A673 (cell line): ENCODE measurements around the gene SCUBE2. TPM values are rescaled to one million over a fixed set of nuclear protein-coding genes. Genes with fewer than 3 reads are reported as not detected.

Experiments
- BruUV-seq: library from RNA; stranded (reverse); fragments of 400-500 nt; replicated peaks from 2 replicates; lab custom pipeline; 2021; lab: Mats Ljungman, UMichigan
- CTCF ChIA-PET: fragments of 300-600 bp; sonication (Branson Sonifier 250); formaldehyde crosslinking; loops from one replicate; lab custom pipeline; 2022; ENCODE audit warnings: antibody characterized with exemption; lab: Charles Lee
- POLR2A ChIA-PET: fragments of 300-600 bp; sonication (Branson Sonifier 250); formaldehyde crosslinking; loops from one replicate; lab custom pipeline; 2022; ENCODE audit warnings: antibody characterized with exemption; ENCODE audit not compliant: low non-redundant PET; lab: Charles Lee
- DNase-seq: peaks from one replicate; pipeline ENCODE4 v3.0.0-alpha.2; 2015; ENCODE audit warnings: low spot score
- H3K27ac ChIP-seq: fragments of 200-600 bp; sonication (generic); 2 replicates; pipeline ENCODE4 v1.5.1; 2016; ENCODE audit warnings: mixed run types, low read depth, mild to moderate bottlenecking, mixed read lengths, antibody characterized with exemption, low read length; ENCODE audit not compliant: poor library complexity, severe bottlenecking
- H3K27me3 ChIP-seq: fragments of 200-600 bp; sonication (generic); replicated peaks from 2 replicates; pipeline ENCODE4 v1.6.1; 2017; ENCODE audit warnings: mixed run types, low read depth, mild to moderate bottlenecking, mixed read lengths, antibody characterized with exemption, low read length; ENCODE audit not compliant: insufficient read depth, poor library complexity
- H3K36me3 ChIP-seq: fragments of 200-600 bp; sonication (generic); 2 replicates; pipeline ENCODE4 v1.6.1; 2016; ENCODE audit warnings: mixed run types, mild to moderate bottlenecking, mixed read lengths, antibody characterized with exemption, low read length; ENCODE audit not compliant: insufficient read depth, poor library complexity, severe bottlenecking
- H3K4me1 ChIP-seq: fragments of 200-600 bp; sonication (generic); 2 replicates; pipeline ENCODE4 v1.6.1; 2017; ENCODE audit warnings: mixed run types, mild to moderate bottlenecking, mixed read lengths, antibody characterized with exemption, low read length; ENCODE audit not compliant: insufficient read depth, poor library complexity, severe bottlenecking
- H3K4me3 ChIP-seq: fragments of 200-600 bp; sonication (generic); 2 replicates; pipeline ENCODE4 v1.5.1; 2016; ENCODE audit warnings: low read depth, mixed run types, mild to moderate bottlenecking, mixed read lengths, low read length; ENCODE audit not compliant: poor library complexity, severe bottlenecking
- H3K9me3 ChIP-seq: fragments of 200-600 bp; sonication (generic); 2 replicates; pipeline ENCODE4 v1.6.1; 2016; ENCODE audit warnings: mixed run types, low read depth, mild to moderate bottlenecking, mixed read lengths, antibody characterized with exemption, low read length; ENCODE audit not compliant: poor library complexity, severe bottlenecking
- CTCF ChIP-seq: fragments of 300-800, 200-600 bp; sonication (generic); conservative IDR thresholded peaks from 2 replicates; pipeline ENCODE4 v1.5.1; 2017; ENCODE audit warnings: low read depth, mild to moderate bottlenecking, antibody characterized with exemption, low read length, moderate library complexity, mixed read lengths
- EZH2 ChIP-seq: fragments of 200-600 bp; sonication (generic); IDR thresholded peaks from 2 replicates; pipeline ENCODE4 v1.6.1; 2017; ENCODE audit warnings: borderline replicate concordance, low read depth, mild to moderate bottlenecking, mixed read lengths, antibody characterized with exemption, low read length; ENCODE audit not compliant: poor library complexity, severe bottlenecking
- intact Hi-C: fragments of 100-400 bp; cut with micrococcal nuclease; formaldehyde crosslinking; loops from one replicate; pipeline ENCODE4 v1.10.0; 2022; ENCODE audit not compliant: unreplicated experiment
- total RNA-seq: library from RNA; stranded (reverse); gene quantifications from 2 replicates; pipeline ENCODE4 v1.2.3, GENCODE V29; 2021

Gene SCUBE2
- total RNA-seq, 1 experiment from 2014 or later = 1.4 TPM

- intact Hi-C loops = no loop called here
These were observed 88.4 kb downstream of the SCUBE2 start for GRCh38 chr11:9002920-9003572.

DNA sequence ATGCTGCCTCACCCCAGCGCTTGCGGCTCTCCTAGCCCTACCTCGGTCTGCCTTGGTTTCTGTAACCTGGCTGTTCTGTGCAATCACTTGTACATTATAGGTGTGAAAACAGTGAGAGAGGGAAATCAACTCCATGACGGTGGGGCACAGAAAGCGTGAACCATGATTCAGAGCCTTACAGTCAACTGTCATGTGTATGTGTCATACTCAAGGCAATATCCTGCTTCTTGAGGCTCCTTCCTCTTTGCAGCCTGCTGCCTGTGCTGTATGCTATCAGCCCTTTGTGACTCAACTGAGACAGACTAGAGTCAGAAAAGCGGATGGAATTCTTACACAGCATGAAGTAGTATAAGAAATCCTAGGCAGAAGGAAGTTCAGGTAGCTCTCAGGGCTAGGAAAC is 89.7 kb downstream of the SCUBE2 start:
- peak; percentile 9 for DNase-seq
- H3K4me3 ChIP-seq = no peak overlapping the region
- peaks cover 42% of the 10 kb centered on the region for H3K27me3 ChIP-seq
- BruUV-seq = no TSS peak
- peaks cover 14% of the 10 kb centered on the region for H3K4me1 ChIP-seq
- H3K27ac ChIP-seq = no peak overlapping the region
- H3K36me3 ChIP-seq = no peaks in the 10 kb centered on the region
- no peaks in the 10 kb centered on the region for H3K9me3 ChIP-seq
- intact Hi-C loops = no loop called here
- ChIA-PET POLR2A (no interaction called here), CTCF (no interaction called here)
- TF ChIP-seq EZH2 = no peak
- no peak for TF ChIP-seq CTCF

More at GRCh38 chr11:9002920-9003572, 88.4 kb downstream of the SCUBE2 start:
- Histone ChIP-seq H3K36me3 (no peaks in the 10 kb centered on the region), H3K4me1 (peaks cover 14% of the 10 kb centered on the region), H3K27me3 (peaks cover 42% of the 10 kb centered on the region), H3K9me3 (no peaks in the 10 kb centered on the region), H3K27ac (no peak overlapping the region), H3K4me3 (peak overlapping the region; percentile 26)
- TF ChIP-seq EZH2 (no peak), CTCF (no peak)
- BruUV-seq = no TSS peak
- POLR2A ChIA-PET = interaction anchor here (0.7 kb wide), 2 partner anchors 346 to 1567 kb away, joined by 11 to 13 read pairs; no protein-coding TSS in a partner anchor
- DNase-seq = no peak
- CTCF ChIA-PET = interaction anchor here (0.6 kb wide), 1 partner anchor 13 kb away, joined by 3 read pairs; no protein-coding TSS in a partner anchor

- DNase-seq = no peak
- H3K9me3 ChIP-seq = no peaks in the 10 kb centered on the region
- H3K27me3 ChIP-seq = peaks cover 16% of the 10 kb centered on the region
- intact Hi-C loops = no loop called here
- H3K36me3 ChIP-seq = no peaks in the 10 kb centered on the region
- POLR2A ChIA-PET = no interaction called here
- H3K4me3 ChIP-seq = no peak overlapping the region
- BruUV-seq = no TSS peak
- no peak for TF ChIP-seq EZH2
- TF ChIP-seq CTCF = no peak
- no peak overlapping the region for H3K27ac ChIP-seq
- CTCF ChIA-PET = no interaction called here
- peaks cover under 1% of the 10 kb centered on the region for H3K4me1 ChIP-seq
These were observed 93.4 kb downstream of the SCUBE2 start for GRCh38 chr11:8998017-8998416.
